HepG2 (cell line): Measurements from ENCODE around the gene PLCB1. TPM values are rescaled to one million over a fixed set of nuclear protein-coding genes. Genes with fewer than 3 reads are reported as not detected.

Source experiments
- EHMT2 ChIP-seq: fragments of 200-600 bp; sonication (generic); IDR thresholded peaks from 2 replicates; pipeline ENCODE4 v1.7.0; 2017; ENCODE audit warnings: antibody characterized with exemption, low read depth, low read length, borderline replicate concordance
- FOSL2 ChIP-seq: sonication (generic); formaldehyde crosslinking; IDR thresholded peaks from 2 replicates; pipeline ENCODE4 v1.4.0; 2020; ENCODE audit warnings: missing genetic modification reagents
- HMGA1 ChIP-seq: sonication (generic); formaldehyde crosslinking; conservative IDR thresholded peaks from 2 replicates; pipeline ENCODE4 v1.4.0; 2020; ENCODE audit warnings: missing genetic modification reagents
- KLF11 ChIP-seq: IDR thresholded peaks from 2 replicates; pipeline ENCODE4 v1.6.1; 2016; ENCODE audit warnings: missing compliant biosample characterization
- KMT2B ChIP-seq: IDR thresholded peaks from 2 replicates; pipeline ENCODE4 v1.6.1; 2016; ENCODE audit warnings: missing genetic modification reagents, missing compliant biosample characterization
- MAFG ChIP-seq: sonication (generic); formaldehyde crosslinking; IDR thresholded peaks from 2 replicates; pipeline ENCODE4 v1.5.1; 2020; ENCODE audit warnings: mild to moderate bottlenecking, missing genetic modification reagents
- NFIC ChIP-seq: IDR thresholded peaks from 2 replicates; pipeline ENCODE4 v1.6.1; 2012; ENCODE audit warnings: mild to moderate bottlenecking, low read length, inconsistent platforms
- PBX2 ChIP-seq: IDR thresholded peaks from 2 replicates; pipeline ENCODE4 v1.6.1; 2016; ENCODE audit warnings: control low read depth
- SALL1 ChIP-seq: sonication (generic); formaldehyde crosslinking; IDR thresholded peaks from 2 replicates; pipeline ENCODE4 v1.8.0; 2022; ENCODE audit warnings: mild to moderate bottlenecking, missing genetic modification reagents
- SOX5 ChIP-seq: IDR thresholded peaks from 2 replicates; pipeline ENCODE4 v1.6.1; 2016; ENCODE audit warnings: borderline replicate concordance
- TEAD2 ChIP-seq: sonication (generic); formaldehyde crosslinking; IDR thresholded peaks from 2 replicates; pipeline ENCODE4 v1.9.0; 2021; ENCODE audit warnings: missing genetic modification reagents
- TEF ChIP-seq: sonication (generic); formaldehyde crosslinking; IDR thresholded peaks from 2 replicates; pipeline ENCODE4 v1.5.0; 2020; ENCODE audit warnings: missing genetic modification reagents
- TGIF2 ChIP-seq: IDR thresholded peaks from 2 replicates; pipeline ENCODE4 v1.6.1; 2016; ENCODE audit warnings: control low read depth, missing compliant biosample characterization
- THRA ChIP-seq: sonication (generic); formaldehyde crosslinking; IDR thresholded peaks from 2 replicates; pipeline ENCODE4 v1.4.0; 2020; ENCODE audit warnings: missing genetic modification reagents, borderline replicate concordance
- ZFP36L2 ChIP-seq: sonication (generic); formaldehyde crosslinking; IDR thresholded peaks from 2 replicates; pipeline ENCODE4 v1.4.0; 2020; ENCODE audit warnings: missing genetic modification reagents
- ZFP91 ChIP-seq: sonication (generic); formaldehyde crosslinking; IDR thresholded peaks from 2 replicates; pipeline ENCODE4 v1.9.0; 2022; ENCODE audit warnings: missing genetic modification reagents, mild to moderate bottlenecking, borderline replicate concordance
- ZNF616 ChIP-seq: sonication (generic); formaldehyde crosslinking; IDR thresholded peaks from 2 replicates; pipeline ENCODE4 v1.5.0; 2020; ENCODE audit warnings: low read depth, mild to moderate bottlenecking, missing genetic modification reagents
- ZNF644 ChIP-seq: IDR thresholded peaks from 2 replicates; pipeline ENCODE4 v1.6.1; 2016; ENCODE audit warnings: low read depth
- ZNF781 ChIP-seq: sonication (generic); formaldehyde crosslinking; IDR thresholded peaks from 2 replicates; pipeline ENCODE4 v1.5.1; 2020; ENCODE audit warnings: borderline replicate concordance, mild to moderate bottlenecking, missing genetic modification reagents; ENCODE audit errors: not compliant biosample characterization
- ZSCAN29 ChIP-seq: sonication (generic); formaldehyde crosslinking; conservative IDR thresholded peaks from 2 replicates; pipeline ENCODE4 v1.4.0; 2020; ENCODE audit warnings: mild to moderate bottlenecking, missing genetic modification reagents
- polyA plus RNA-seq, 8 experiments: library from polyadenylated mRNA; depleted of rRNA in 3 of 8; stranded (reverse) in 7 of 8; unstranded in 1 of 8; fragments of >200 nt; fragmentation: Illumina TruSeq in 4 of 8; extraction: Trizol in 4 of 8; gene quantifications; 2 replicates each; pipeline versions ENCODE4 v1.2.1 to v1.2.3, GENCODE V29; 2011 to 2016; ENCODE audit warnings: low read depth in 4 of 8, missing spikeins in 1 of 8, mixed read lengths in 1 of 8; ENCODE audit not compliant: insufficient read depth in 1 of 8
- total RNA-seq, 5 experiments: library from RNA; depleted of rRNA; stranded (reverse); fragments of >200 nt; fragmentation: Illumina TruSeq; extraction: Trizol; gene quantifications; 2 replicates each; pipeline ENCODE4 v1.2.3, GENCODE V29; 2016; ENCODE audit warnings: low read depth in 1 of 5
- TF ChIP-seq, protein P1 (sequence below): sonication (generic); formaldehyde crosslinking; IDR thresholded peaks from 2 replicates; pipeline ENCODE4 v1.4.0; 2020; ENCODE audit warnings: mild to moderate bottlenecking, missing genetic modification reagents, borderline replicate concordance

PLCB1 gene
- total and polyA plus RNA-seq, 2 of the 13 experiments (the other 11 are each of a cell fraction or from before 2014, with no cell fraction given) = 42.4 to 55.9 TPM

- no peak for TF ChIP-seq ZNF781 (CRISPR knock-in tag)
- 0 out of 2 replicates have a peak, but pooled peaks have one; percentile 53 for TF ChIP-seq EHMT2
- TF ChIP-seq ZFP36L2 (CRISPR knock-in tag) = no peak
- TF ChIP-seq TEF = no peak
- no peak for TF ChIP-seq THRA
- no peak for TF ChIP-seq PBX2 (CRISPR knock-in tag)
- no peak for TF ChIP-seq SOX5 (CRISPR knock-in tag)
- TF ChIP-seq KMT2B (CRISPR knock-in tag) = no peak
- no peak for TF ChIP-seq NFIC
- TF ChIP-seq HMGA1 (CRISPR knock-in tag) = no peak
- TF ChIP-seq, protein P1, sequence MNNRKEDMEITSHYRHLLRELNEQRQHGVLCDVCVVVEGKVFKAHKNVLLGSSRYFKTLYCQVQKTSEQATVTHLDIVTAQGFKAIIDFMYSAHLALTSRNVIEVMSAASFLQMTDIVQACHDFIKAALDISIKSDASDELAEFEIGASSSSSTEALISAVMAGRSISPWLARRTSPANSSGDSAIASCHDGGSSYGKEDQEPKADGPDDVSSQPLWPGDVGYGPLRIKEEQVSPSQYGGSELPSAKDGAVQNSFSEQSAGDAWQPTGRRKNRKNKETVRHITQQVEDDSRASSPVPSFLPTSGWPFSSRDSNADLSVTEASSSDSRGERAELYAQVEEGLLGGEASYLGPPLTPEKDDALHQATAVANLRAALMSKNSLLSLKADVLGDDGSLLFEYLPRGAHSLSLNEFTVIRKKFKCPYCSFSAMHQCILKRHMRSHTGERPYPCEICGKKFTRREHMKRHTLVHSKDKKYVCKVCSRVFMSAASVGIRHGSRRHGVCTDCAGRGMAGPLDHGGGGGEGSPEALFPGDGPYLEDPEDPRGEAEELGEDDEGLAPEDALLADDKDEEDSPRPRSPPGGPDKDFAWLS (CRISPR knock-in tag) = no peak
- TF ChIP-seq SALL1 = 0 out of 2 replicates have a peak, but pooled peaks have one; percentile 33
- no peak for TF ChIP-seq TGIF2 (CRISPR knock-in tag)
- TF ChIP-seq TEAD2 = no peak
- TF ChIP-seq ZSCAN29 (CRISPR knock-in tag) = no peak
- peak; percentile 68; the same call in 1 of the 2 replicates for TF ChIP-seq ZNF644 (CRISPR knock-in tag)
- no peak for TF ChIP-seq KLF11
- TF ChIP-seq ZFP91 (CRISPR knock-in tag) = no peak
- 0 out of 2 replicates have a peak, but pooled peaks have one; percentile 6 for TF ChIP-seq FOSL2 (CRISPR knock-in tag)
- TF ChIP-seq ZNF616 (CRISPR knock-in tag) = no peak
- no peak for TF ChIP-seq MAFG
Observed at GRCh38 chr20:8315639-8316573, 183.8 kb downstream of the PLCB1 start (continued).
